HG03280 (cell line): ENCODE measurements around the gene CAPN13.

Experiments
- ATAC-seq: cut with Tn5 transposase; IDR thresholded peaks from one replicate; pipeline ENCODE4 v1.9.1; 2021; ENCODE audit warnings: mild to moderate bottlenecking, moderate library complexity; ENCODE audit not compliant: unreplicated experiment

The CAPN13 gene

DNA sequence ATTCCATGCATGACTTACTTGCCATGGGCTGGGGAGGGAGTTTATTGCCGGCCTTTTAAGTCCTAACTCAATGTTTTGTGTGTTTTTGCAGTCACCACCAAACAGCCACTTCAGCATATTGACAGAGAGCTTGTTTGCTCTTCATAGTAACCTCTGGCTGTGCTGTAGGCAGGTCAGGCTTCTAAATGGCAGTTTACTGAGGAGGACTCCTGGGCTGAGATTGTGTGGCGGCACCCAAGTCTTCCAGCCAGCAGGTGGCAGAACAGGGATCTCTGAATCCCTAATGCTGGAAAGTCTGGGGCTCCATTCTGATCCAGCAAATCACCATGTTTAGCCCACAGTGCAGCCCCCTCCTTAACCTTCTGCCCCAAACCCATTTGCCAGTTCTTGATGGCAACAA, 121.2 kb downstream of the CAPN13 start:
- ATAC-seq: no peak

DNA sequence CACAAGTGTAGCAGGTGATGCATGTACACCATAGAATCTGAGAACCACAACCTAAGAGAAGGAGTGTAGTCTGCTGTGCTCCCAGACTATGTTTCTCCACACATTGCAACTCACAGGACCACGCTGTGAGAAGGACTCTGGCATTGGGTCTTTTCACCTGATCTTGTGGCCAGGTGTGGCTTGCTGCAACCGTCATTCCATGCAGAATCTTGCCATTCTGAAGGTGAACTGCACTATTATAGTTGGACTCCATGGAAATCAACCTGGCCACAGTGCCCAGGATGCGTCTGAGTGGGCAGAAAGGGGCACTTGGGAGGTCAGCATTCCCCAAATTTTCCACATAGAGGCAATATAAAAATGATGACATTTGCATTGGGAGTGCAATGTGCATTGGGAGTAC, 122.2 kb downstream of the CAPN13 start:
- no peak for ATAC-seq

DNA sequence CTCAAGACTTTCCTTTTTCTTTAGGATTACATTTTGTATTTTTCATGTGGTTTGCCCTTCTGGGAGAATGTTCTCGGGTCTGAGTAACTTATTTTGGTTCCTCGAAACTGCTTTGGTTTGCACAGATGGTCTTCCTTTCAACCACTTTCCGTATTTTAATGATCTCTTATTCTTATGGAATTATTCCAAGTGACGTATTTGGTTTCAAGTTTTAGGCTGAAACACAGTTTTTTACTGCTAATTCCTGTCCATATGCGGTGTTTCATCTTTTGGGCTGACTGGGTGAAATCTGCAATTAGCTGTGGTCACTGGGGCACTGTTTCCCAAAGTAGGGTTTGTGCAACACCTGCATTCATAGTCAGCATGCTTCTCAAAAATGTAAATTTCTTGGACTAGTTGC, 122.7 kb downstream of the CAPN13 start:
- no peak for ATAC-seq

DNA sequence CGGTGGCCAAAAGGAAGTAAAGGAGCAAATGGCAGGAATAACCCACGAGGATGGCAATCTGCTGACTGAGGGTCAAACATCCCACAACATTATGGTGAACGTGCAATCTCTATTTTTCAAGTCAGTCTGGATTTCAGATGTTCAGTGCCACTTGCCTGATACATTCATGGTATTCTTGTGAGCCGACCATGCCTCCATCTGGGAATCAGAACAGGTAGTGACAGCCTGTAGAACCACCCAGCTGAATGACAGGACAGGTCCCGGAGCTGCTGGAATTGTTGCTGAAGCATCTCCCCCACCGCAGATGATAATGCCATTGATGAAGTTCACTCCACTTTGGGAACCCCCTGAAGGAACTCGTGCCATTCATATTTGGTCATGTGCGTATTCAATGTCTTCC, 123.2 kb downstream of the CAPN13 start:
- no peak for ATAC-seq

DNA sequence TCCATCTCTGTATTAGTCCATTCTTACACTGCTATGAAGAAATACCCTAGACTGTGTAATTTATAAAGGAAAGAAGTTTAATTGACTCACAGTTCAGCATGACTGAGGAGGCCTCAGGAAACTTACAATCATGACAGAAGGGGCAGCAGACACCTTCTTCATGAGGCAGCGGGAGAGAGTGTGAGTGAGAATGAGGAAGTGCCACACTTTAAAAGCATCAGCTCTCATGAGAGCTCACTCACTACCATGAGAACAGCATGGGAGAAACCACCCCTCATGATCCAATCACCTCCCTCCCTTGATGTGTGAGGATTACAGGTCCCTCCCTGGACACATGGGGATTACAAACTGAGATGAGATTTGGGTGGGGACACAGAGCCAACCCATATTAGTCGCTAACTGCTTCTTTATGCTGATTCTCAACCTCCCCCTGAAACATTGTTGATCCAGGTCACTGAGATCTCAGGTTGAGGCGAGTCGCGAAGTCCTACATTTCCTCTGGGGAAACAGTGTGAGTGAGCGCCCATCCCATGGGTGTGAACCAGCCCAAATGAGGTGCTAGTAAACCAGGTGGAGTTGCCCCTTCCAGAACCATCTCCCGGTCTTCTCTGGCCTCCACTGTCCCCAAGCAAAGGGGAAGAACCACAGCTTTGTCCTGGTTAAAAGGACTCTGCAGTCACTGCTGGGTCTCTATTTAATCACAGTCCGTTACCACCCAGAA, 123.8 kb downstream of the CAPN13 start:
- no peak for ATAC-seq

DNA sequence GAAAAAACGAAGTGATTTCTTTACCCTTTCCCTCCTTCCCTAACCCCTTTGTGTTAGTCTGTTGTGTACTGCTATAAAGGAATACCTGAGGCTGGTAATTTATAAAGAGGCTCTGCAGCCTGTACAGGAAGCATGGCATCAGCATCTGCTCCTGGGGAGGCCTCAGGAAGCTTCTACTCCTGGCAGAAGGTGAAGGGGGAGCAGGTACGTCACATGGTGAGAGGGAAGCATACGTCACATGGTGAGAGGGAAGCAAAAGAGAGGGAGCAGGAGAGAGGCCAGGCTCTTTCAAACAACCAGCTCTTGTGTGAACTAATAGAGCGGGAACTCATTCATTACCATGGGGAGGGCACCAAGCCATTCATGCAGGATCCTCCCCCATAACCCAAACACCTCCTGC, 126.2 kb downstream of the CAPN13 start:
- ATAC-seq: no peak

DNA sequence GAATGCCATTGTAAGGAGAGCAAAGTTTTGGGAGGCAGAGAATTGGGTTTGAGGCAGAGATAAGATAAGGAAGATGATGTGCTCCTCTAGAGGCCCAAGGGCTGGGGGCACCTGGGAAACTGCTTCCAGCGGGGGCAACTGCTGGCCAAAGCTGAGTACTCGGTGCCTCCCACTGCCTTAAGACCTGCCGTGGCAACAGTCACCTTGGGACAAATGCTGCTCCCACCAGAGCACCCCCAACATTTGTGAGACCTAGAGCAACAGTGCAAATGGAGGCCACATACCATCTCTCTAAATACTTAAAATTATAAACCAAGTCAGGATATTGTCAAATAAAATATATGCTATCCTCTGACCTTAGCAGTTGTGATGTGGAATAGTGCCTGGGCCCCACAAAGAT, 127.1 kb downstream of the CAPN13 start:
- no peak for ATAC-seq

DNA sequence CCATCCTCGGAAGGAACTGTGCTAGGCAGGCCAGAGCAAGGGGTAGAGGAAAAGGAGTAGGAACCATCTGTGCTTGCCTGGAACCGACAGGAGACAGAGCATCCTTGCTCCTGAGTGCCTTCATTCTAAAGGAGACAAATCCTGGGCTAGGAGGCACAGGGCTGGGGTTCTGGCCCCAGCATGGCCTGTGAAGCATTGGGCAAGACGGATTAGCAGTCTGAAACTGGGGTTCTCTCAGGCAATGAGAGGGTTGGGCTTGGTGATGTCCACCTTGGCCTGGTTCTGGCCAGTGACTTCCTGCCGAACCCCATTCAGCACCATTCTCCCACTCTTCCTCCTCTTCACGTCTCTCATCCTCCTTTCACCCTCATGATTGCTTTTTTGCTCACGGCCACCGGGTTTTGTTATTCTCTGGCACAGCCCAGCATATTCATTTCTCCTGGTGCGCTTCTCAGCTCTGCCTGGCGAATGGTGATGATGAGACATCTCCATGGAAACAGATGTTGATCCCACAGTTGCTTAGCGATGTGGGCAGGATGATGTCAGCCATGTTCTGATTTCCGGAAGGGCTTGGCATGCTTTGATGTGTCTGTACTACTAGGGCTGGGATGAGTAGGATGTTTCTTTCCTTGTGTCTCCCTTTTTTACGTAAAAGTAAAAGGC, 127.7 kb downstream of the CAPN13 start:
- ATAC-seq: no peak

DNA sequence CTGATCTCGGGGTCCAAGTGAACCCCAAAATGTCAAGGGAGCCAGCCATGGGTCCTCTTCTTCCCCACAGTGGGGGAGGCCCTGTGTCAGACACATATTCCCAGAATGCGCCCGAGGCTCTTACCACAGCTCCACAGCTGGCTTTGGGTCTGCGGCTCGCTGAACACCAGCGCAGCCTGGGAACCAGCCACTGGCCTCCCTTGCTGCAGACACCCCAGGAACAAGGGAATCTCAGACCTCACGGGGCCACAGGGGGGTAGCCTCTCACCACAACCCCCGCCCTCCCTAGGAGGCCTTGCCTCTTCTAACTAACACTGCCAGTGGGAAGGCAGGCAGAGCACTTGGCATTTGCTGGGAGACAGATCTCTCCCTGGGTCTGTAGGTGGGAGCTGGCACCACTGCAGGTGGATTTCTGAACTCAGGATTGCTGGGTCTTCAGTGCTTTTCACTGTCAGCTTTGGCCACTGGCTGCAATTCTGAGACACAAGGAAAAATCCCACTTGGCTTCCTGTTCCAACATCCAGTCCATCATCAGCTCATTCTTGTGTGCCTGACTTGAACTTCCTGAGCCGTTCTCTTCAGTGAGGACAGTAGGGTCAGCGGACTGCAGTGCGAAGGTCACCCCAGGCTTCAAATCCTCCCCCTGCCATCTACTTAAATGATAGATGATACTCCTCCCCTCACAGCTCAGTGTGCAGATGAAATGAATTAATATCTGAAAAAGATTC, 128.7 kb downstream of the CAPN13 start:
- ATAC-seq: no peak

DNA sequence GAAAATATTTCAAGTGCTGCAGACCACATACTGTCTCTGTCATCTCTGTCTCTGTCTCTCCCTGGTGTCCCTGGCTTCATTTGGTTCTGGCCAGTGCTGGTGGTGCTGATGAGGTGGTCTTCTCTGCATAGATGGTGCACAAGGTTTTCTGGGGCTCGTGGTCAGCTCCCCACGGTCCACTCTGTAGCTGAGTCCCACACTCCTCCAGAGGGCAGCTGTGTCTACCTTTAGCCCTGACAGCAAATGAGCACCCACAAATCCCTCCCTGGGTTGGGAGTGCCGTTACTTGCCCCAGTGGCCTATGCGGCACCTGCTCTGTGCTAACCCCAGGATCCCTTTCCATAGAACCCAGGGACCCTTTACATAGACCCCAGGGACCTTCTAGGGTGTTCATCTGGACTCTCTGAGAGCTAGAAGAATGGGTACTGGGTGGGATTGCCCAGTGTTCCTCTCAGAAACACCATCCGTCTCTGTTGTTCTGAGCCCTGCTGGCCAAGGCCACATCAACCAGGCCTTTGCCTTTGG, 129.3 kb downstream of the CAPN13 start:
- no peak for ATAC-seq

DNA sequence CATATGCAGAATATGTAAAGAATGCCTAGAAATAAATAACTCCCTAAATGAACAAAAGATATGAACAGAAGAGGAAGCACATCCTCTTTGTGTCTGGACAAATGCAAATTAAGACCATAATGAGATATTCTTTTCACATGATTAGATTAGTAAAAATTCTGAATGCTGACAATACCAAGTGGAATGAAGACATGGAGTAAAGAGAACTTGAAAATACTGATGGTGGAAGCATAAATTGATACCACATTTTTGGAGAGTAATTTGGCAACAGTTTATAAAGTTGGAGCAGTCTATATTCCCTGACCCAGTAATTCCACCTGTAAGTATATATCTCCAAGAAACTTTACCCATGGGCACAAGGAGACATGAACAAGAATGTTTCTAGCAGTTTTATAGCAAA, 130.0 kb downstream of the CAPN13 start:
- no peak for ATAC-seq

DNA sequence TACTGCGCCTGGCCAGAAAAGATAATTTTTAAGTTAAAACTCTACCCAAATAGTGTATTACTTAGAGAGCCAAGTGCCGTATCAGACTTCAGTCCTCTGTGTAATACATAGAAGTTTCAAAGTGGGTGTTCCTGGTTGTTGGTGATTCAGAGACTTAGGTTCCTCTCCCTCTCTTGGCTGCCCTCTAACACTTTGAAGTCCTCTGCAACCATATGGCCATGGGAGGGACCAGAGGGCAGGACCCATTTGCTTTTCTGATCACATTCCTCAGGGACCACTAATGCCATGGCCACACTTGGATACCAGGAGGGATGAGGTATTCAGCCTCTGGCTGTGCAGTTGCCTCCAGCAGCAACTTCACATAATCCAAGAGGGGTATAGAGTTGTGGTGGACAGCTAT, 131.5 kb downstream of the CAPN13 start:
- ATAC-seq: no peak

DNA sequence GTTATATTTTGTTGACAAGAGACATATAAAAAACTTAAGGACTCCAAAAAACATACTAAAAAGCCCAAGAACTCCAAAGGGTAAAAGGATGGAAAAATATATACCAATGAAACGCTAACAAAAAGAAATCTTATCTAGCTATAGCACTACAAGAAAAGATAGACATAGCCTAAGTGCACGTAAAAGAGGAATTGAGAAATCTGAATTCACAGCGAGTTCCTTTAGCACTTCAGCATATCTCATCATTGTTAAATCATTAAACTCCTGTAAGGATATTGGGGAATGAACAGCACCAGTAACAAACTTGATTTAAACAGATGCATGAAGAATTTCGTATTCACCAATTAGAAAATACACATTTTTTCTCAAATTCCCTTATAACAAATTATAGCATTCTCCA, 134.1 kb downstream of the CAPN13 start:
- no peak for ATAC-seq
